HAP-1 (cell line): ENCODE measurements around the gene TTLL4.

ENCODE experiments used
- DNase-seq, 2 experiments: peaks; one replicate each; pipeline ENCODE4 v3.0.0-alpha.2; 2016 to 2020; ENCODE audit warnings: low spot score in 2 of 2
- H3K27me3 ChIP-seq: fragments of 250-450 bp; sonication (Bioruptor Pico); 2 replicates; pipeline ENCODE4 v1.5.1; 2020; ENCODE audit warnings: low read depth, mild to moderate bottlenecking, moderate library complexity
- H3K36me3 ChIP-seq: fragments of 250-450 bp; sonication (Bioruptor Pico); replicated peaks from 2 replicates; pipeline ENCODE4 v1.5.1; 2020; ENCODE audit warnings: mild to moderate bottlenecking
- H3K4me1 ChIP-seq: fragments of 250-450 bp; sonication (Bioruptor Pico); 2 replicates; pipeline ENCODE4 v1.5.1; 2020; ENCODE audit warnings: mild to moderate bottlenecking
- H3K4me3 ChIP-seq: fragments of 250-450 bp; sonication (Bioruptor Pico); 2 replicates; pipeline ENCODE4 v1.5.1; 2020; ENCODE audit warnings: mild to moderate bottlenecking, moderate library complexity
- H3K9me3 ChIP-seq: fragments of 250-450 bp; sonication (Bioruptor Pico); 2 replicates; pipeline ENCODE4 v1.5.1; 2020; ENCODE audit warnings: mild to moderate bottlenecking, moderate library complexity
- in situ Hi-C: fragments of 300-500 bp; cut with MboI; formaldehyde crosslinking; loops from 3 replicates; pipeline ENCODE4 v1.14.3; 2020; ENCODE audit warnings: low sequenced_read_pairs, inconsistent platforms, mixed read lengths

The TTLL4 gene

DNA sequence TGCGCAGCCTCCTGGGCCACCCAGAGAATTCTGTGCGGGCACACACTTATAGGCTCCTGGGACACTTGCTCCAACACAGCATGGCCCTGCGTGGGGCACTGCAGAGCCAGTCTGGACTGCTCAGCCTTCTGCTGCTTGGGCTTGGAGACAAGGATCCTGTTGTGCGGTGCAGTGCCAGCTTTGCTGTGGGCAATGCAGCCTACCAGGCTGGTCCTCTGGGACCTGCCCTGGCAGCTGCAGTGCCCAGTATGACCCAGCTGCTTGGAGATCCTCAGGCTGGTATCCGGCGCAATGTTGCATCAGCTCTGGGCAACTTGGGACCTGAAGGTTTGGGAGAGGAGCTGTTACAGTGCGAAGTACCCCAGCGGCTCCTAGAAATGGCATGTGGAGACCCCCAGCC lies 11.8 kb upstream of the TTLL4 start:
- DNase-seq: no peak
- no peak overlapping the region for H3K4me3 ChIP-seq
- H3K9me3 ChIP-seq: no peaks in the 10 kb centered on the region
- in situ Hi-C loops: no loop called here
- no peaks in the 10 kb centered on the region for H3K4me1 ChIP-seq
- H3K27me3 ChIP-seq: no peaks in the 10 kb centered on the region
- peaks cover 4% of the 10 kb centered on the region for H3K36me3 ChIP-seq

DNA sequence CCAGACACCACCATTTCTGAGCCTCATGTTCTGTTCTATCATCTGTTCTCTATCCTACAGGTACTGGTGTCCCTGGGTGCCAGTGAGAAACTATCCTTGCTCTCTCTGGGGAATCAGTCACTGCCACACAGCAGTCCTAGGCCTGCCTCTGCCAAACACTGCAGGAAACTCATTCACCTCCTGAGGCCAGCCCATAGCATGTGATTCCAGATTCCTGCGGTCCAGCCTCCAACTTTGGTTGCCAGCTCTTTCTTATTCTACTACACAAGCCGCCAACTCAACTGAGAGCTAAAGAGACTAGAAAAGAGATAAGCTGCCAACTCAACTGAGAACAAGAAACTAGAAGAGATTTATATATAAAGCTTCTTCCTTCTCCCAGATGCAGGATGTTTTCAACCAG lies 8.8 kb upstream of the TTLL4 start:
- DNase-seq: no peak
- H3K27me3 ChIP-seq: no peaks in the 10 kb centered on the region
- in situ Hi-C loops: no loop called here
- H3K36me3 ChIP-seq: no peaks in the 10 kb centered on the region
- no peaks in the 10 kb centered on the region for H3K4me1 ChIP-seq
- no peaks in the 10 kb centered on the region for H3K9me3 ChIP-seq
- no peak overlapping the region for H3K4me3 ChIP-seq

DNA sequence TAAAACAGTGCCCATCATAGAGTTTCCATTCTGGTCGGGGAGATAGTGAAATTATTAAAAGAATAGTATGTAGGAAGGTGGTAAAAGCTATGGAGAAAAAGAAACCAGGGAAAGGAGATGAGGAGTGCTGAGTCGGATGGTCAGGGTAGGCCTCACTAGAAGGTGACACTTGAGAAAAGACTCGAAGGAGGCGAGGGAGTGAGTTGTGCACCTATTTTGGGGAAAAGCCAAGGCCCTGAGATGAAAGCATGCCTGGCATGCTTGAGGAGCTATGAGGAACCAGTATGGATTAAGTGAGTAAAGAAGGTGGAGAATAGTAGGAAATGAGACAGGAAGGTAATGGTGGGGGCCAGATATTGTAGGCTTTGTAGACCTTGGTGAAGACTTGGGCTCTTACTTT lies 7.3 kb upstream of the TTLL4 start:
- no peaks in the 10 kb centered on the region for H3K36me3 ChIP-seq
- no peaks in the 10 kb centered on the region for H3K27me3 ChIP-seq
- H3K9me3 ChIP-seq: no peaks in the 10 kb centered on the region
- no peak for DNase-seq
- in situ Hi-C loops: no loop called here
- H3K4me3 ChIP-seq: no peak overlapping the region
- H3K4me1 ChIP-seq: no peaks in the 10 kb centered on the region

DNA sequence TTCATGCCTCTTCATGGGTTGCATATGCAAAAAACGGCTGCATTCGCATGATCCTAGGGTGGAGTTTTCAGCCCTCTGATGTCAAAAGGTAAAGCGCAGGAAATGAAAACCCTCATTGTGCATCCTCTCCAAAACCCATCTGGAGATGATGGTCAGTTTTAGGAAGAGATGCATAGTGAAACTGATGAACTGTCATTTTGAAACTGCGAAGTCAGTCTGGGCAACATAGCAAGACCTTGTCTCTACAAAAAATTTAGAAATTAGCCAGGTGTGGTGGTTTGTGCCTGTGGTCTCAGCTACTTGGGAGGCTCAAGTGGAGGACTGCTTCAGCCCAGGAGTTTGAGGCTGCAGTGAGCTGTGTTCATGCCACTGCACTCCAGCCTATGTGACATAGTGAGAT lies 2.5 kb upstream of the TTLL4 start:
- DNase-seq: no peak
- in situ Hi-C loops: no loop called here
- H3K4me3 ChIP-seq: no peak overlapping the region

DNA sequence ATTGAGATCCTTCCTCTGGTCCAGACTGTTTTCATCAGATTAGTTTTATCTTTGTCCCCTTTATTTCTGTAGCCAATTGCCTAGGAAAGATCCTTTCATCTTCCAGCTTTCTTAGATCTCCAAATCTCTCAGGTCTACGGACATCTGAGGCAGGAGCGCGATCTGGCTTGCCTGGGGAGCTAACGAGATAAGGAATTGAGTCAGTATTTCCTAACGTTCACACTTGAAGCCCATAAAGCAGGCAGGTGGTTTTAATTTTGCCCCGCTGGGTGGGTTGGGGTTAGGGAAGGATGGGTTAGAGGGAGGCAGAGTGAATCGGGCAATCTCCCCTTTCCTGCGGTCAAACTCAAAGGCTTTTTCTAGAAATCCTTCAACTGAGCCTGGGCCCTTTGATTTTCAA lies 727 bp upstream of the TTLL4 start:
- Histone ChIP-seq H3K4me1 (peaks cover 8% of the 10 kb centered on the region), H3K9me3 (no peaks in the 10 kb centered on the region), H3K36me3 (peaks cover 4% of the 10 kb centered on the region; the same call in 1 of the 2 replicates), H3K27me3 (no peaks in the 10 kb centered on the region), H3K4me3 (no peak overlapping the region)
- no peak for DNase-seq
- in situ Hi-C loops: no loop called here

More for the DNA sequence above, 2.5 kb upstream of the TTLL4 start:
- no peaks in the 10 kb centered on the region for H3K36me3 ChIP-seq
- no peaks in the 10 kb centered on the region for H3K27me3 ChIP-seq
- peaks cover 8% of the 10 kb centered on the region for H3K4me1 ChIP-seq
- no peaks in the 10 kb centered on the region for H3K9me3 ChIP-seq

DNA sequence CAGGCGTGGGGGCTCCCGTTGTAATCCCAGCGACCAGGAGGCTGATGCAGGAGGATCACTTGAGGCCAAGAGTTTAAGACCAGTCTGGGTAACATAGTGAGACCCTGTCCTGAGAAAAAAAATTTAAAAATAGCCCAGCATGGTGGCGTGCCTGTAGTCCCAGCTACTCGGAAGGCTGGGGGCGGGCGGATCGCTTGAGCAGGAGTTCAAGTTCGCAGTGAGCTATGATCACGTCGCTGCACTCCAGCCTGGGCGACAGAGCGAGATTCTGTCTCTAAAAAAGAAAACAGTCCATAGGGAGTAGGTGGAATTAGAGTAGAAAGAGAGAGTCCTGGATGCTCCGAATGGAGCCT lies 325 bp upstream of the TTLL4 start:
- H3K27me3 ChIP-seq: no peaks in the 10 kb centered on the region
- in situ Hi-C loops: no loop called here
- no peak for DNase-seq
- H3K4me1 ChIP-seq: peaks cover 8% of the 10 kb centered on the region
- peaks cover 8% of the 10 kb centered on the region for H3K36me3 ChIP-seq
- H3K9me3 ChIP-seq: no peaks in the 10 kb centered on the region
- H3K4me3 ChIP-seq: peak overlapping the region; percentile 88

DNA sequence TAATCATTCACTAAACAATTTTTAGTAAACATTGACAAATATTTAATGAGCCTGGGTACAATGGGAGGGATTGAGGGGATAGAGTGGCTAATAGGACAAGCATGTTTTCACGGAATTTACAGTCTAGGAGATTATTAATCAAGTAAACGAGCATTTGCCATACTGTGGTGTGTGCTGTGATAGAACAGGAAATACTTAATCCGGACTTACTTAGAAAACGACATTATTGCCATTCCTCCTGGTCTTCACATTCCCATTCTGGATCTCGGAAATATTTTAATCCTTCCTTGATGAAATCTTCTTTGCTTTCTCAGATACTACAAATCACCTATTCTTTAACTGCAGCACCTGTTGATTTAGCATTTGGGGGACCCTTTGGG lies 905 bp downstream of the TTLL4 start:
- Histone ChIP-seq H3K27me3 (no peaks in the 10 kb centered on the region), H3K4me3 (peak overlapping the region; percentile 88), H3K36me3 (peaks cover 19% of the 10 kb centered on the region), H3K4me1 (peaks cover 8% of the 10 kb centered on the region), H3K9me3 (no peaks in the 10 kb centered on the region)
- in situ Hi-C loops: no loop called here
- no peak for DNase-seq

DNA sequence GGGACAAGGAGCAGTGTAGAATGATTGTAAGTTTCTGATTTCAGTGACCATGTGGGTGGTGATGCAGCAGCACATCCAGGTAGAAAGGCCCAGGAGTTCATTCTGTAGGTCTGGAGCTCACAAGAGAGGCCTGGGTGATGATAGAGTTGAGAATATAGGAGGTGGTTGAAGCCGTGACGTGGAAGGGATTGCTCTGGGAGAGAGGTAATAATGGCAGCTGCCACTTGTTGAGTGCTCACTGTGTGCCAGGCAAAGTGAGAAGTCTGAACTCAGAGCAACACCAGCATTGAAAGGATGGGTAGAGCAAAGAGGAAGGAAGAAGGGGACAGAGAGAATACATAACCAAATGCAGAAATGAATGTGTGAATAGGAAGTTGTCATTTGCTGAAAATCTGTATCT lies 3.3 kb downstream of the TTLL4 start:
- in situ Hi-C loops: no loop called here
- H3K9me3 ChIP-seq: no peaks in the 10 kb centered on the region
- H3K36me3 ChIP-seq: peaks cover 22% of the 10 kb centered on the region
- peaks cover 8% of the 10 kb centered on the region for H3K4me1 ChIP-seq
- H3K27me3 ChIP-seq: no peaks in the 10 kb centered on the region
- no peak overlapping the region for H3K4me3 ChIP-seq
- no peak for DNase-seq

DNA sequence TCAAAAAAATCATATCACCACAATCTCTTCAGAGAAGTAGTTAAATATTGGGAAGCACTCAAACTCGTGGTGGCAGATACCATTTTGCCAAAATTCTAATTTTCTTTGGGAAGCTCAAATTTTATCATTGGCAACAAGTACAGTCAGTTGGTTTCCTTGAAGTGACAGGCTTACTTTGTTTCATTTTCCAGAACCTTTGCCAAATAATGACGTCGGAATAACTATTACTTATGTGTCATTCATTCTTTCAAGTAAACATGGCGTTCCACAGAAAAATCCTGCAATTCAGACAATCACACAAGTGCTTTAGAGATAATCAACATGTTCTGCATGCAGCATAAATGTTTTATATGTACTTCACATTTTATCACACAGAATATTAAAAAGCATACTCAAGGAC lies 5.4 kb downstream of the TTLL4 start:
- DNase-seq: no peak
- no peak overlapping the region for H3K4me3 ChIP-seq
- peaks cover 15% of the 10 kb centered on the region for H3K4me1 ChIP-seq
- in situ Hi-C loops: no loop called here
- peaks cover 22% of the 10 kb centered on the region for H3K36me3 ChIP-seq
- no peaks in the 10 kb centered on the region for H3K9me3 ChIP-seq
- H3K27me3 ChIP-seq: no peaks in the 10 kb centered on the region

DNA sequence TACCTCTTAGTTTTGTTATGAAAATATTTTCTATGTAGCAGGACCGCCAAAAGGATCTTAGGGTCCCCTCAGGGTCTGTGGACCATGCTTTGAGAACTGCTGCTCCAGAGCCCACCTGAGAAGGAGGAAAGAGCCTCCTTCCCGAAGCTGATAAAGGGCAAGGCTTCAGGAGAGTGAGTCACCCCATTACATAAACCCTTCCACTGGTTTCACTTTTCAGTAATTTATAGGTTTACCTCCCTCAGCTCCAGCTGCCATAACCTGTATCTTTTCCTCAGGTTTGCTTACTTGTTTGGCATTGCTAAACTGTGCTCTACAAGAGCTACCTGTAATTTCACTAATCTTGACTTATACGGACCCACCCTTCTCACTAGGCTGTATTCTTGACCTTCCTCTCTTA lies 6.6 kb downstream of the TTLL4 start:
- in situ Hi-C loops: no loop called here
- peaks cover 22% of the 10 kb centered on the region for H3K36me3 ChIP-seq

DNA sequence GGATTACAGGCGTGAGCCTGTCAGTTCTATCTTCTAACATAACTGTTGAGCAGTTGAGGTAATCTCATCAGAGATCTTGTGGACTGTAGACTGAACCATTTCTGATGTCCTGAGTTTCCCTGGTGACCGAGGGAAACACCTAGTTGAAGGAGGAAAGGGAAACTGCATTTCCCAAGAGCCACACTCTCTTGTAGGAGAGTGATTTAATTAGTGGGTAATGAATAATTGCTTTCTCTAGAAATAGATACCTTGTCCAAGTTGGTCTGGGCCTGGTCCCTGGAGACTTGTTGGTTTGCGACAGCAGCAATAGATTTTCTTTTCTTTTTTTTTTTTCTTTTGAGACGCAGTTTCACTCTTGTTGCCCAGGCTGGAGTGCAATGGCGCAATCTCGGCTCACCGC lies 7.4 kb downstream of the TTLL4 start:
- Histone ChIP-seq H3K27me3 (no peaks in the 10 kb centered on the region), H3K4me1 (peaks cover 10% of the 10 kb centered on the region), H3K9me3 (no peaks in the 10 kb centered on the region), H3K4me3 (no peak overlapping the region), H3K36me3 (peaks cover 22% of the 10 kb centered on the region)
- DNase-seq: no peak
- in situ Hi-C loops: no loop called here

More for the DNA sequence above, 6.6 kb downstream of the TTLL4 start:
- no peak for DNase-seq
- H3K4me3 ChIP-seq: no peak overlapping the region
- H3K4me1 ChIP-seq: peaks cover 11% of the 10 kb centered on the region
- H3K9me3 ChIP-seq: no peaks in the 10 kb centered on the region
- no peaks in the 10 kb centered on the region for H3K27me3 ChIP-seq

DNA sequence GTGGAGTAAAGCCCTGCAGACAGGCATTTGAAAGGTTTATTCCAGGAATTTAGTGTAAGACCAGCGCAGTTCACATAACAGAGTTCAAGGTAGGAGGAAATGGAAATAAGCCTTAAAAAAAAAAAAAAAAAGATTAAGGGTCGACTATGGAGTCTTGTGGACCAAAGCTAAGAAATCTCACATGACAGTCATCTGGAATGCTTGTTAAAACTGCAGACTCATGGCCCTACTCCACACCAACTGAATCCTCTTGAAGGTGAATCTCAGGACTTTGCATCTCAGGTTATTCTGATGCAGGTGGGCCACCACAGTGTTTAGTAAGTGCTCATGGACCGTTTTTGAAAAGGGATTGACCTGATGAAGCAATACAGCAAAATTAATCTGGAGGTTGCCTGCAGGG lies 8.8 kb downstream of the TTLL4 start:
- H3K9me3 ChIP-seq: no peaks in the 10 kb centered on the region
- H3K27me3 ChIP-seq: no peaks in the 10 kb centered on the region
- DNase-seq: no peak
- peaks cover 10% of the 10 kb centered on the region for H3K4me1 ChIP-seq
- H3K36me3 ChIP-seq: peaks cover 21% of the 10 kb centered on the region
- in situ Hi-C loops: no loop called here
- H3K4me3 ChIP-seq: no peak overlapping the region

DNA sequence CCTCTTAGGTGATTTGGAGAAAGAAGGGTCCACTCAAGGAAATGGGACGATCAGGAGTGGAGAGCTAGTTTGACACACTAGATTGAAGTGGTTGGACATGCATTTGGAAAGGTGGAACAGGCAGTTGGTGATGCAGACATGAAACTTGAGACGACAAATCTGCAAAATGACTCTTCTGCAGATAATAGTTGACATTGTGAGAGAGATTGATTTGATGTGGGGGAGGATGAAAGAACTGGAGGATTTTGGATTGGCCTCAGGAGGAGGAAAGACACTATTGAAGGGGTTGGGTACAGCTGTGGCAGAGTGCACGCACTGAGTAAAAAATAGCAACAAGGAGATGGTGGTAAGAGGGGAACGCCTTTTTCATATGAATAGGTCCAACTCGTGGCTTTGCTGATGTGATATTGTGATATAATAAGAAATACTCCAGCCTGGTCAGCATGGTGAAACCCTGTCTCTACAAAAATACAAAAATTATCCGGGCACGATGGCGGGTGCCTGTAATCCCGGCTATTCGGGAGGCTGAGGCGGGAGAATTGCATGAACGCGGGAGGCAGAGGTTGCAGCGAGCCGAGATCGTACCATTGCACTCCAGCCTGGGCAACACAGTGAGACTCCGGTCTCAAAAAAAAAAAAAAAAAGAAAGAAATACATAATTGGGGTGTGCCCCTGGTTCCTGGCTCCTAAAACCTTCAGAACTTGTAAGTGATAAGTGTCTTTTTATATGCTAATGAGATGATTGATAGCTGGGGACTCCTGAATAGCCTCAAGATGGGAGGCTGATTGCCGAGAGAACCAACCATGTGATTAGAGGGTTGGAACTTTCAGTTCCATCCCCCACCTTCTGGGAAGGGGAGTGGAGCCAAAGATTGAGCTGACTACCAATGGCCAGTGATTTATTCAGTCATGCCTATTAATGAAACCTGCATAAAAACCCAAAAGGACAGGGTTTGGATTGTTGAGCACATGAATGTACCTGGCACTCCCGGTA lies 9.7 kb downstream of the TTLL4 start:
- in situ Hi-C loops: no loop called here
- H3K36me3 ChIP-seq: peaks cover 16% of the 10 kb centered on the region
- no peaks in the 10 kb centered on the region for H3K27me3 ChIP-seq
- no peak overlapping the region for H3K4me3 ChIP-seq
- H3K4me1 ChIP-seq: peaks cover 10% of the 10 kb centered on the region
- no peak for DNase-seq
- H3K9me3 ChIP-seq: no peaks in the 10 kb centered on the region

DNA sequence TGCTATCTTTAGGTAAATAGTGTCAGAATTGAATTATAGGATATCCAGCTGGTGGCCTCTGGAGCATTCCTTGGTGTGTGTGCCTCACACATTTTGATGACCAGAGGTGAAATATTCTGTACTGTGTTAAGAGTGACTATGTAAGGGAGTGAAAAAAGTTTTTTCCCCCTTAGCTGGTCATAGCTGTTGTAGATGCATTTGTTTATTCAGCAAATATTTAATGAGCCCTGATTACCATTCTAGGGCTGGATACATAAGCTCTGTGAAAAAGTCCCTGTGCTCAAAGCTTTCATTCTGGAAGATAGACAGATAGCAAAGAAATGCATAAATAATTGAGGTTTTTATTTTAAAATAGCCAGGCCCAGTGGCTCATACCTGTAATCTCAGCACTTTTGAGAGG lies 10.9 kb downstream of the TTLL4 start:
- DNase-seq: no peak
- H3K9me3 ChIP-seq: 0 out of 2 replicates have a peak, but pooled peaks cover 5% of the 10 kb centered on the region
- peaks cover 10% of the 10 kb centered on the region for H3K4me1 ChIP-seq
- no peak overlapping the region for H3K4me3 ChIP-seq
- in situ Hi-C loops: no loop called here
- peaks cover 6% of the 10 kb centered on the region for H3K36me3 ChIP-seq
- H3K27me3 ChIP-seq: no peaks in the 10 kb centered on the region
